HFFc6 (cell line): ENCODE results near the gene TNFRSF1A. TPM values are rescaled to one million over a fixed set of nuclear protein-coding genes. Genes with fewer than 3 reads are reported as not detected.

Experiments
- DNase-seq: peaks from one replicate; pipeline ENCODE4 v3.0.0-alpha.2; 2018
- H3K27ac Mint-ChIP-seq: 2 replicates; pipeline ENCODE4 v1.8.0; 2020; ENCODE audit warnings: mild to moderate bottlenecking, mixed read lengths
- H3K27me3 Mint-ChIP-seq: 2 replicates; pipeline ENCODE4 v1.8.0; 2021; ENCODE audit warnings: mild to moderate bottlenecking, moderate library complexity, mixed read lengths; ENCODE audit not compliant: insufficient read depth
- H3K36me3 Mint-ChIP-seq: 2 replicates; pipeline ENCODE4 v1.8.0; 2021; ENCODE audit warnings: low read depth, mixed read lengths
- H3K4me1 Mint-ChIP-seq: 2 replicates; pipeline ENCODE4 v1.8.0; 2020; ENCODE audit warnings: low read depth, mixed read lengths
- H3K4me3 Mint-ChIP-seq: 2 replicates; pipeline ENCODE4 v1.8.0; 2020; ENCODE audit warnings: mild to moderate bottlenecking, moderate library complexity, mixed read lengths
- H3K9me3 Mint-ChIP-seq: 2 replicates; pipeline ENCODE4 v1.8.0; 2020; ENCODE audit warnings: mild to moderate bottlenecking, mixed read lengths
- total RNA-seq, 6 experiments: library from RNA; stranded (reverse); fragmentation: NEBNext Ultra II Directional; extraction: Animal tissue kit (Norgen Biotek cat#: 25700); gene quantifications; 2 replicates in 1 of 6; 3 replicates in 5 of 6; pipeline ENCODE4 v1.2.3, GENCODE V29; 2021
- TF ChIP-seq, protein P1 (sequence below): fragments of 200-600 bp; sonication (generic); IDR thresholded peaks from 2 replicates; pipeline ENCODE4 v1.5.0; 2021; ENCODE audit warnings: antibody characterized with exemption, mild to moderate bottlenecking

TNFRSF1A gene
- total RNA-seq, 6 experiments from 2014 or later = 105 to 122 (median 112) TPM

DNA sequence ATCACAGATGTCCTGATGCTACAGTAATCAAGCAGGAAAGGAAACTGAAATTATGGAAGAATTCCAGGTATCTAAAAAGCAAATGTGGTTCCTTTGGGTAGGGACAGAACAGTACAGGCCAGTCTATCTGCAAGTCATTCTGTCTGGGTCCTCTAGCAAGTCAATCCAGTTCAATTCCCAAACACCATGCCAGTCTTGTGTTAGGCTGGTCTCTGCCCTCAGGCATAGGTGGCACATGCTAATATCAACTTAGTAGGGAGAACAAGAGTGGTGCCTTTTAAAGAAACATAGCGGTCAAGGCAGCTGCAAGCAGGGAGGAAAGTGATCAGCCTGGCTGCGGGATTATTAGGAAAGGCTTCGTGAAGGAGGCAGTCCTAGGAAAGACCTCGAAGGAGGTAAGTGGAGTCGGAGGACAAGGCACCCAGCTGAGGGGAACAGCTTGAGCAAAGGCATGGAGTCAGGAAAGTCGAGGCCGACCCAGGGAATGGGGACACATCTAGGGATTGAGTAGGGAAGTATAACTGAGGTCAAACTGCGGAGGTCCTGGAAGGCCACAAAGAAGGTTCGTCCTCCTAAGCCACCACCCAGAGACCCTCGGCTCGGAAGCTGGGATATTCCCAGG is 35.2 kb downstream of the TNFRSF1A start:
- peaks cover 5% of the 10 kb centered on the region; the same call in 1 of the 2 replicates for H3K4me1 Mint-ChIP-seq
- no peaks in the 10 kb centered on the region for H3K36me3 Mint-ChIP-seq
- H3K9me3 Mint-ChIP-seq = no peaks in the 10 kb centered on the region
- no peak overlapping the region for H3K27ac Mint-ChIP-seq
- DNase-seq = no peak
- H3K27me3 Mint-ChIP-seq = peaks cover 22% of the 10 kb centered on the region
- TF ChIP-seq, protein P1, sequence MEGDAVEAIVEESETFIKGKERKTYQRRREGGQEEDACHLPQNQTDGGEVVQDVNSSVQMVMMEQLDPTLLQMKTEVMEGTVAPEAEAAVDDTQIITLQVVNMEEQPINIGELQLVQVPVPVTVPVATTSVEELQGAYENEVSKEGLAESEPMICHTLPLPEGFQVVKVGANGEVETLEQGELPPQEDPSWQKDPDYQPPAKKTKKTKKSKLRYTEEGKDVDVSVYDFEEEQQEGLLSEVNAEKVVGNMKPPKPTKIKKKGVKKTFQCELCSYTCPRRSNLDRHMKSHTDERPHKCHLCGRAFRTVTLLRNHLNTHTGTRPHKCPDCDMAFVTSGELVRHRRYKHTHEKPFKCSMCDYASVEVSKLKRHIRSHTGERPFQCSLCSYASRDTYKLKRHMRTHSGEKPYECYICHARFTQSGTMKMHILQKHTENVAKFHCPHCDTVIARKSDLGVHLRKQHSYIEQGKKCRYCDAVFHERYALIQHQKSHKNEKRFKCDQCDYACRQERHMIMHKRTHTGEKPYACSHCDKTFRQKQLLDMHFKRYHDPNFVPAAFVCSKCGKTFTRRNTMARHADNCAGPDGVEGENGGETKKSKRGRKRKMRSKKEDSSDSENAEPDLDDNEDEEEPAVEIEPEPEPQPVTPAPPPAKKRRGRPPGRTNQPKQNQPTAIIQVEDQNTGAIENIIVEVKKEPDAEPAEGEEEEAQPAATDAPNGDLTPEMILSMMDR = no peak
- no peak overlapping the region for H3K4me3 Mint-ChIP-seq

DNA sequence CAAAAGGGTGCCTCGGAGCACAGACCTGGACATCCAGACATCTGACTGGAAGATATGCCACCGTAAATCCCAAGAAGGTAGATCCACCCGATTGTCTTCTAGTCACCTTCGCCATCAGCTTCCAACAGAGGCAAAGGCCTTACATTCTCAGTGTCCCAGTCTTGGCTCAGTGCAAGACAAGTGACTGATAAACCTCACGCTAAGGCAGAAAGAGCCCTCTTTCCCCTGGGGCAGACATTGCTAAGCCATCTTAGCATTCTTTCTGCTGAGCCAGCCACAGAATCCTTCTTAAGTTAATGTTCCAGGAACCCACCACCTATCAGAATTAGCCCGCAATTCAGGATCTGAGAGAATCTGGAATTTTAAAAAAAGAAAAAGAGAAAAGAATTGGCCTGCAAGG is 35.7 kb downstream of the TNFRSF1A start:
- Mint-ChIP-seq H3K9me3 (no peaks in the 10 kb centered on the region), H3K4me3 (no peak overlapping the region), H3K27me3 (peaks cover 19% of the 10 kb centered on the region), H3K4me1 (peaks cover 5% of the 10 kb centered on the region; the same call in 1 of the 2 replicates), H3K27ac (no peak overlapping the region), H3K36me3 (no peaks in the 10 kb centered on the region)
- no peak for DNase-seq
- TF ChIP-seq, protein P1 = no peak

DNA sequence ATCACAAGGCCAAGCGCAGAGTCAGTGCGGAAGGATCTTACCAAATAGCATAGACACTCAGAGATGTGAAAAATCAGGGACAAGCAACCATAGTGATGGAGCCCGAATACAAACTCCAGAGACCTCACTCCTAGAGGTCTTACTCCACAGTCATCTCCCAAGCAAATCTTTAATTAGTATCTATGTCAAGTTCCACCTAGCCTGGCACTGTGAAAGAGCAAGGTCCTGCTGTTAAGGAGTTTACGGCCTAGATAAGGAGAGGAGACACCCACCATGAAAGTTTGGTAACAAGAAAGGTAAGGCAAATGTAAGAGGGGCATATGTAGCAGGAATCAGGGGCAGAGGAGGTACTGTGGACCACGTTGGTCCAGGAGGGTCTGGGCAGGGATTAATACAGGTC is 38.8 kb downstream of the TNFRSF1A start:
- Mint-ChIP-seq H3K27me3 (peaks cover 12% of the 10 kb centered on the region), H3K36me3 (no peaks in the 10 kb centered on the region), H3K4me1 (peaks cover 6% of the 10 kb centered on the region), H3K4me3 (no peak overlapping the region), H3K27ac (no peak overlapping the region), H3K9me3 (no peaks in the 10 kb centered on the region)
- DNase-seq = no peak
- TF ChIP-seq, protein P1 = no peak

GRCh38 chr12:6302621-6303020 is 39.3 kb downstream of the TNFRSF1A start:
- TF ChIP-seq, protein P1 = no peak
- Mint-ChIP-seq H3K4me1 (peaks cover 11% of the 10 kb centered on the region), H3K36me3 (no peaks in the 10 kb centered on the region), H3K27ac (no peak overlapping the region), H3K4me3 (no peak overlapping the region), H3K9me3 (no peaks in the 10 kb centered on the region), H3K27me3 (peaks cover 12% of the 10 kb centered on the region)
- DNase-seq = no peak

- H3K4me3 Mint-ChIP-seq = no peak overlapping the region
- H3K4me1 Mint-ChIP-seq = peaks cover 16% of the 10 kb centered on the region
- H3K27ac Mint-ChIP-seq = no peak overlapping the region
- H3K27me3 Mint-ChIP-seq = peaks cover 9% of the 10 kb centered on the region; the same call in 1 of the 2 replicates
- no peak for DNase-seq
- no peaks in the 10 kb centered on the region for H3K9me3 Mint-ChIP-seq
- H3K36me3 Mint-ChIP-seq = no peaks in the 10 kb centered on the region
- TF ChIP-seq, protein P1 = no peak
These were observed 40.2 kb downstream of the TNFRSF1A start for GRCh38 chr12:6301721-6302120.
